SU-DHL-6 (cell line): ENCODE data around the gene PRR18.

Source experiments
- H2AFZ ChIP-seq: fragments of 200-600 bp; sonication (generic); 2 replicates; pipeline ENCODE4 v1.6.1; 2014; ENCODE audit warnings: low read depth, mild to moderate bottlenecking, moderate library complexity, mixed read lengths, antibody characterized with exemption, low read length; ENCODE audit not compliant: severe bottlenecking
- H3F3A ChIP-seq: fragments of 200-600 bp; shearing (Covaris generic); 2 replicates; pipeline ENCODE4 v1.6.0; 2016; ENCODE audit warnings: antibody characterized with exemption, mild to moderate bottlenecking; ENCODE audit not compliant: insufficient read depth
- H3K27ac ChIP-seq: fragments of 200-600 bp; sonication (generic); 2 replicates; pipeline ENCODE4 v1.5.1; 2016; ENCODE audit warnings: low read depth, mild to moderate bottlenecking, low read length, moderate library complexity, mixed read lengths
- H3K27me3 ChIP-seq: fragments of 200-600 bp; sonication (generic), shearing (Covaris generic); 2 replicates; pipeline ENCODE4 v1.6.0; 2014; ENCODE audit warnings: mild to moderate bottlenecking, low read length
- H3K36me3 ChIP-seq: fragments of 200-600 bp; sonication (generic); 2 replicates; pipeline ENCODE4 v1.6.1; 2014; ENCODE audit warnings: mild to moderate bottlenecking, low read length, mixed read lengths
- H3K4me2 ChIP-seq: fragments of 300-600, 200-600 bp; shearing (Covaris generic), sonication (generic); 2 replicates; pipeline ENCODE4 v1.6.0; 2014; ENCODE audit warnings: low read length, low read depth, mild to moderate bottlenecking; ENCODE audit not compliant: poor library complexity, severe bottlenecking
- H3K4me3 ChIP-seq: fragments of 200-600 bp; sonication (generic); 2 replicates; pipeline ENCODE4 v1.5.1; 2014; ENCODE audit warnings: antibody characterized with exemption, low read length, mild to moderate bottlenecking, mixed read lengths; ENCODE audit not compliant: insufficient read depth, poor library complexity, severe bottlenecking
- H3K79me2 ChIP-seq: fragments of 200-600 bp; sonication (generic); 2 replicates; pipeline ENCODE4 v1.6.1; 2014; ENCODE audit warnings: mild to moderate bottlenecking, low read length, moderate library complexity; ENCODE audit not compliant: insufficient read depth
- H3K9ac ChIP-seq: fragments of 200-600 bp; sonication (generic); 2 replicates; pipeline ENCODE4 v1.7.0; 2014; ENCODE audit warnings: mild to moderate bottlenecking, low read length
- H3K9me2 ChIP-seq: fragments of 200-600 bp; sonication (generic); replicated peaks from 2 replicates; pipeline ENCODE4 v1.6.1; 2014; ENCODE audit warnings: low read length; ENCODE audit not compliant: insufficient read depth
- H3K9me3 ChIP-seq: fragments of 200-600 bp; sonication (generic); 2 replicates; pipeline ENCODE4 v1.6.1; 2014; ENCODE audit warnings: low read length, mixed read lengths; ENCODE audit not compliant: insufficient read depth
- H4K20me1 ChIP-seq: fragments of 200-600 bp; sonication (generic); 2 replicates; pipeline ENCODE4 v1.6.1; 2014; ENCODE audit warnings: low read depth, mild to moderate bottlenecking, antibody characterized with exemption, low read length, moderate library complexity, mixed read lengths
- CTCF ChIP-seq: fragments of 200-600 bp; sonication (generic); IDR thresholded peaks from one replicate; pipeline ENCODE4 v1.5.1; 2017; ENCODE audit warnings: antibody characterized with exemption, mild to moderate bottlenecking, low read length, moderate library complexity; ENCODE audit not compliant: insufficient read depth, poor library complexity, severe bottlenecking
- EZH2phosphoT487 ChIP-seq: fragments of 200-600 bp; sonication (generic), shearing (Covaris generic); conservative IDR thresholded peaks from 2 replicates; pipeline ENCODE4 v1.6.1; 2018; ENCODE audit warnings: mild to moderate bottlenecking, antibody characterized with exemption, low read length, moderate library complexity, mixed read lengths

PRR18 gene

GRCh38 chr6:166257911-166258318 is 50.3 kb downstream of the PRR18 start:
- no peak overlapping the region for H3K4me2 ChIP-seq
- no peak overlapping the region for H3K27ac ChIP-seq
- no peaks in the 10 kb centered on the region for H3K36me3 ChIP-seq
- no peaks in the 10 kb centered on the region for H3F3A ChIP-seq
- H3K9me2 ChIP-seq = no peaks in the 10 kb centered on the region
- TF ChIP-seq CTCF = no peak
- no peak for TF ChIP-seq EZH2phosphoT487
- no peaks in the 10 kb centered on the region; the same call in 1 of the 2 replicates for H3K27me3 ChIP-seq
- no peaks in the 10 kb centered on the region for H4K20me1 ChIP-seq
- H3K9ac ChIP-seq = no peak overlapping the region
- H3K4me3 ChIP-seq = no peak overlapping the region
- H2AFZ ChIP-seq = no peak overlapping the region
- no peaks in the 10 kb centered on the region for H3K79me2 ChIP-seq
- H3K9me3 ChIP-seq = no peaks in the 10 kb centered on the region
